OCI-LY1 (cell line): ENCODE data around the gene SP5.

Source experiments
- H2AFZ ChIP-seq: fragments of 200-600 bp; sonication (generic), shearing (Covaris generic); 2 replicates; pipeline ENCODE4 v1.6.0; 2014; ENCODE audit warnings: antibody characterized with exemption, mild to moderate bottlenecking, low read length
- H3F3A ChIP-seq: fragments of 200-600 bp; sonication (generic), shearing (Covaris generic); 2 replicates; pipeline ENCODE4 v1.6.0; 2014; ENCODE audit warnings: mild to moderate bottlenecking, antibody characterized with exemption, low read length, moderate library complexity; ENCODE audit not compliant: insufficient read depth
- H3K27ac ChIP-seq: fragments of 200-600 bp; sonication (generic); 2 replicates; pipeline ENCODE4 v1.5.1; 2014; ENCODE audit warnings: low read length, mixed run types, mild to moderate bottlenecking, low read depth; ENCODE audit not compliant: poor library complexity, severe bottlenecking
- H3K27me3 ChIP-seq: fragments of 200-600 bp; sonication (generic); 2 replicates; pipeline ENCODE4 v1.6.0; 2014; ENCODE audit warnings: antibody characterized with exemption, mild to moderate bottlenecking, low read length, moderate library complexity; ENCODE audit not compliant: insufficient read depth
- H3K36me3 ChIP-seq: fragments of 200-600 bp; sonication (generic); 2 replicates; pipeline ENCODE4 v1.6.1; 2014; ENCODE audit warnings: mild to moderate bottlenecking, antibody characterized with exemption, low read length, moderate library complexity, mixed read lengths; ENCODE audit not compliant: insufficient read depth
- H3K4me1 ChIP-seq: fragments of 200-600 bp; sonication (generic); 2 replicates; pipeline ENCODE4 v1.5.1; 2014; ENCODE audit warnings: mild to moderate bottlenecking, low read length, moderate library complexity; ENCODE audit not compliant: insufficient read depth, severe bottlenecking
- H3K4me2 ChIP-seq: fragments of 200-600 bp; sonication (generic), shearing (Covaris generic); 2 replicates; pipeline ENCODE4 v1.6.1; 2014; ENCODE audit warnings: low read length
- H3K4me3 ChIP-seq: fragments of 200-600 bp; sonication (generic); 2 replicates; pipeline ENCODE4 v1.5.1; 2014; ENCODE audit warnings: low read length, low read depth, mild to moderate bottlenecking, mixed read lengths; ENCODE audit not compliant: poor library complexity, severe bottlenecking
- H3K79me2 ChIP-seq: fragments of 200-600 bp; shearing (Covaris generic); 2 replicates; pipeline ENCODE4 v1.6.1; 2016; ENCODE audit warnings: mixed run types, low read length, mixed read lengths; ENCODE audit not compliant: insufficient read depth
- H3K9ac ChIP-seq: fragments of 200-600 bp; sonication (generic), shearing (Covaris generic); 2 replicates; pipeline ENCODE4 v1.6.1; 2014; ENCODE audit warnings: mild to moderate bottlenecking, low read length, mixed read lengths
- H3K9me2 ChIP-seq: fragments of 200-600 bp; sonication (generic), shearing (Covaris generic); 2 replicates; pipeline ENCODE4 v1.6.1; 2014; ENCODE audit warnings: low read depth, mild to moderate bottlenecking, low read length, mixed read lengths
- H3K9me3 ChIP-seq: fragments of 200-600 bp; shearing (Covaris generic); 2 replicates; pipeline ENCODE4 v1.6.1; 2014; ENCODE audit warnings: low read length, mixed read lengths
- H4K20me1 ChIP-seq: fragments of 200-600 bp; sonication (generic), shearing (Covaris generic); 2 replicates; pipeline ENCODE4 v1.6.0; 2016; ENCODE audit warnings: mild to moderate bottlenecking, low read length; ENCODE audit not compliant: insufficient read depth
- EZH2 ChIP-seq: fragments of 200-600 bp; sonication (generic), shearing (Covaris generic); IDR thresholded peaks from 2 replicates; pipeline ENCODE4 v1.8.0; 2017; ENCODE audit warnings: borderline replicate concordance, mixed run types, mild to moderate bottlenecking, antibody characterized with exemption, low read length, moderate library complexity, mixed read lengths
- TF ChIP-seq, protein P1 (sequence below): fragments of 200-600 bp; sonication (generic), shearing (Covaris generic); IDR thresholded peaks from 2 replicates; pipeline ENCODE4 v1.5.1; 2017; ENCODE audit warnings: mild to moderate bottlenecking, antibody characterized with exemption, low read length, moderate library complexity, mixed read lengths

Gene SP5

DNA sequence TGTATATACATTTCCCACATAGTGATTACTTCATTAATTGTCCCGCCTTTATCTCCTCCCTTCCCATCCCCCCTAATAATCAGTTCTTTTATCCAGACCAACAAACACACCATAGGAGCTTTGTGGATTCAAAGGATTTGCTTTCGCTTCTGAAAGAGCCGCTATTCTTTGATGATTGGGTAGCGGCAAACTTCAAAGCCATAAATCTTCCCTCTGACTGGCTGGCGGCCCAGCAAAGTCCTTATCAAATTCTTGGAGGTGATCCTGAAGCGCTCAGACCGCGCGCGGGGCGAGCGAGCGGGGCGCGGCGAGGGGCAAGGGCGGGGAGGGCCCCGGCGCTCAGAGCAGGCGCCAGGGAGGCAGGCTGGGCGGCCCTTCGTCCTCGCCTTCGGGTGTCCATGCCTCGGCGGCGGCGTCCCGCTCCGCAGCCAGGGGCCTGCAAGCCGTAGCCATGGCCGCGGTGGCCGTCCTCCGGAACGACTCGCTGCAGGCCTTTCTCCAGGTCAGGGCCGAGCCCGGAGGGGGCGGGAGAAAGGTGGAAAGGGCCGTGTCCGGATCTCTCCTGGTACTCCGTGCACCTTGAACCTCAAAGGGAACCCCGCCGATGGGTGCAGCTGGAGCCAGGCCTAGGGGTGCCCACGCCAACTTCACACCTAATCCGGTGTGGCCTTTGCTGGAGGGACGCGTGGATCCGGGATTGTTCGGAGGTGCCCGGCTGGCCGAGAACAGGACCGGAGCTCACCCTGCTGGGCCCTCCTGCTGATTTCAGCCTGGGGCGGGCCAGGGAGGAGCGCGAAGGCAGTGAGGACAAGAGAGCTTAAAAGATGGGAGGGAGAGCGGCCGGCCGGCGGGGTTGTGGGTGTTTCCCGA lies at the start of gene SP5:
Gene SP5 (plus strand): TSS at position 276 of the 870 bp plus-strand sequence. CDS start 176 bp downstream, at position 452.
- H4K20me1 ChIP-seq, result no peaks in the 10 kb centered on the region
- no peaks in the 10 kb centered on the region for H3K36me3 ChIP-seq
- H3K27me3 ChIP-seq, result no peaks in the 10 kb centered on the region
- no peak within 1 kb of the TSS for H2AFZ ChIP-seq
- H3K4me1 ChIP-seq, result no peaks in the 10 kb centered on the region
- no peaks in the 10 kb centered on the region for H3K9me3 ChIP-seq
- H3K9me2 ChIP-seq, result no peaks in the 10 kb centered on the region
- H3F3A ChIP-seq, result no peaks in the 10 kb centered on the region
- no peak within 1 kb of the TSS for H3K9ac ChIP-seq
- H3K27ac ChIP-seq, result no peak within 1 kb of the TSS
- H3K79me2 ChIP-seq, result no peaks in the 10 kb centered on the region
- no peak within 1 kb of the TSS for H3K4me2 ChIP-seq
- no peak within 1 kb of the TSS for H3K4me3 ChIP-seq
- TF ChIP-seq, protein P1, sequence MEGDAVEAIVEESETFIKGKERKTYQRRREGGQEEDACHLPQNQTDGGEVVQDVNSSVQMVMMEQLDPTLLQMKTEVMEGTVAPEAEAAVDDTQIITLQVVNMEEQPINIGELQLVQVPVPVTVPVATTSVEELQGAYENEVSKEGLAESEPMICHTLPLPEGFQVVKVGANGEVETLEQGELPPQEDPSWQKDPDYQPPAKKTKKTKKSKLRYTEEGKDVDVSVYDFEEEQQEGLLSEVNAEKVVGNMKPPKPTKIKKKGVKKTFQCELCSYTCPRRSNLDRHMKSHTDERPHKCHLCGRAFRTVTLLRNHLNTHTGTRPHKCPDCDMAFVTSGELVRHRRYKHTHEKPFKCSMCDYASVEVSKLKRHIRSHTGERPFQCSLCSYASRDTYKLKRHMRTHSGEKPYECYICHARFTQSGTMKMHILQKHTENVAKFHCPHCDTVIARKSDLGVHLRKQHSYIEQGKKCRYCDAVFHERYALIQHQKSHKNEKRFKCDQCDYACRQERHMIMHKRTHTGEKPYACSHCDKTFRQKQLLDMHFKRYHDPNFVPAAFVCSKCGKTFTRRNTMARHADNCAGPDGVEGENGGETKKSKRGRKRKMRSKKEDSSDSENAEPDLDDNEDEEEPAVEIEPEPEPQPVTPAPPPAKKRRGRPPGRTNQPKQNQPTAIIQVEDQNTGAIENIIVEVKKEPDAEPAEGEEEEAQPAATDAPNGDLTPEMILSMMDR, result no peak
- TF ChIP-seq EZH2, result no peak

DNA sequence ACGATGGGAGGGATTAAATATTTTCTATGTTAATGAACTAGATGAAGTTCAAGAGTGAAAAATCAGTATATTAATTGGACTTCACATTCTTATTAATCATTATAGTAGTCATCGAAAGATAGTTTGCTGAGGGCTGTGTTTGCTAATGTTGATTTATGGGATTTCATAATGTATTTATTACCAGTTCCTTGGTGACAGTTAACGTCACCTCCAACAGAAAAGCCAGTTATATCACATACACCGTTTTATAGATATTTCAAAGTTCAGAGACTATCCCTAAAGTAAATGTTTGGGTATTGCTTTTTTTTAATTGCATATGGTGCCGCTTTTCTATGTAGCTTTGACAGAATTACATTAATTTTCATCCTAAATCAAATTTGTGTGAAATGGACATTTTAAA lies 49.4 kb upstream of the SP5 start:
- Histone ChIP-seq H3K9ac (no peak overlapping the region), H3F3A (no peaks in the 10 kb centered on the region), H3K79me2 (no peaks in the 10 kb centered on the region), H3K27ac (no peak overlapping the region), H3K4me1 (no peaks in the 10 kb centered on the region), H3K9me2 (no peaks in the 10 kb centered on the region), H2AFZ (no peak overlapping the region), H4K20me1 (no peaks in the 10 kb centered on the region), H3K4me2 (no peak overlapping the region), H3K36me3 (no peaks in the 10 kb centered on the region), H3K9me3 (no peaks in the 10 kb centered on the region), H3K27me3 (no peaks in the 10 kb centered on the region), H3K4me3 (no peak overlapping the region)
- TF ChIP-seq, protein P1, result no peak
- no peak for TF ChIP-seq EZH2

DNA sequence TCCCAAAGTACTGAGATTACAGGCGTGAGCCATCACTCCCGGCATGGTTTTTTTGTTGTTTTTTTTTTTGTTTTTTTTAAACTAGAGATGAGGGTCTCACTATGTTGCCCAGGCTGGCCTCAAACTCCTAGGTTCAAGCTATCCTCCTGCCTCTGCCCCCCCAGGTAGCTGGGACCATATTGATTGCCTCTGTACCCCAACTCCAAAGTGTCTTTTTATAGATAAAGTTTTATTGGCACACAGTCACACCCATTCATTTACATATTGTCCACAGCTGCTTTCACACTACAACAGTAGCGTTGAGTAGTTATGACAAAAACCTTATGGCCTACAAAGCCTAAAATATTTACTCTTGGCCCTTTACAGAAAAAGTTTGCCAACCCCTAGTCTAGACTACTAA lies 45.2 kb upstream of the SP5 start:
- Histone ChIP-seq H3K9ac (no peak overlapping the region), H3F3A (no peaks in the 10 kb centered on the region), H4K20me1 (no peaks in the 10 kb centered on the region), H3K79me2 (no peaks in the 10 kb centered on the region), H3K4me2 (no peak overlapping the region), H3K9me3 (no peaks in the 10 kb centered on the region), H2AFZ (no peak overlapping the region), H3K4me1 (no peaks in the 10 kb centered on the region), H3K27me3 (no peaks in the 10 kb centered on the region), H3K27ac (no peak overlapping the region), H3K9me2 (no peaks in the 10 kb centered on the region), H3K36me3 (no peaks in the 10 kb centered on the region), H3K4me3 (no peak overlapping the region)
- TF ChIP-seq, protein P1, result no peak
